NCI-H1092 treated with DMSO at 0.1 percent for 48 hours (cell line): ENCODE results near the gene SLC37A4.
"Not testable (repeated sequence)": the region's sequence is repeated elsewhere in the genome, so short reads cannot be mapped to it uniquely, and the experiment has no call there.

ENCODE experiments used
- DNase-seq: peaks from one replicate; lab custom pipeline; 2025; lab: John Stamatoyannopoulos, UW

The SLC37A4 gene

GRCh38 chr11:119017377-119017776, 13.3 kb downstream of the SLC37A4 start:
- DNase-seq = not testable (repeated sequence)

- DNase-seq = no peak
These were observed 14.3 kb downstream of the SLC37A4 start for GRCh38 chr11:119016216-119017009.

GRCh38 chr11:119015054-119015611, 15.5 kb downstream of the SLC37A4 start:
- no peak for DNase-seq

GRCh38 chr11:119014209-119014924, 16.3 kb downstream of the SLC37A4 start:
- no peak for DNase-seq

GRCh38 chr11:119012629-119013170, 18.0 kb downstream of the SLC37A4 start:
- DNase-seq = no peak

- no peak for DNase-seq
These were observed 19.1 kb downstream of the SLC37A4 start for GRCh38 chr11:119011476-119012053.

- DNase-seq = no peak
These were observed 24.0 kb downstream of the SLC37A4 start for GRCh38 chr11:119006656-119007055.

GRCh38 chr11:119000906-119001305, 29.8 kb downstream of the SLC37A4 start:
- no peak for DNase-seq

GRCh38 chr11:118998822-118999221, 31.9 kb downstream of the SLC37A4 start:
- no peak for DNase-seq

GRCh38 chr11:118998388-118998717, 32.3 kb downstream of the SLC37A4 start:
- no peak for DNase-seq

- peak; percentile 96 for DNase-seq
These were observed 32.9 kb downstream of the SLC37A4 start, which contains the start of gene CENATAC for GRCh38 chr11:118997627-118998387. Gene CENATAC, plus strand, starts transcription at chr11:118998138. Its CDS starts 60 bp downstream, at chr11:118998198.

- DNase-seq = no peak
These were observed 33.6 kb downstream of the SLC37A4 start for GRCh38 chr11:118996926-118997626.

- DNase-seq = not testable (repeated sequence)
These were observed 39.1 kb downstream of the SLC37A4 start for GRCh38 chr11:118991486-118992038.

- no peak for DNase-seq
These were observed 42.4 kb downstream of the SLC37A4 start for GRCh38 chr11:118988280-118988679.

- DNase-seq = no peak
These were observed 45.9 kb downstream of the SLC37A4 start for GRCh38 chr11:118984825-118985224.

GRCh38 chr11:118984337-118984736, 46.3 kb downstream of the SLC37A4 start:
- DNase-seq = not testable (repeated sequence)

GRCh38 chr11:118980191-118980881, 50.3 kb downstream of the SLC37A4 start:
- DNase-seq = no peak

GRCh38 chr11:118979434-118979833, 51.2 kb downstream of the SLC37A4 start:
- DNase-seq = no peak

GRCh38 chr11:118975771-118976709, 54.6 kb downstream of the SLC37A4 start:
- DNase-seq = no peak
